ENCODE data around the gene CDC42BPB.

GRCh38 chr14:103104389-103104653, 47.0 kb upstream of the CDC42BPB start:
- TF ChIP-seq POLR2A (IDR thresholded peaks at IDR 0.05) (no peak), CTCF (IDR thresholded peaks at IDR 0.05) (no peak)
